GM19324 (cell line): ENCODE data around the gene SFRP2.

Experiments
- ATAC-seq: cut with Tn5 transposase; IDR thresholded peaks from one replicate; pipeline ENCODE4 v1.9.1; 2021; ENCODE audit warnings: mild to moderate bottlenecking, moderate library complexity; ENCODE audit not compliant: unreplicated experiment, low FRiP score

The SFRP2 gene, protein sequence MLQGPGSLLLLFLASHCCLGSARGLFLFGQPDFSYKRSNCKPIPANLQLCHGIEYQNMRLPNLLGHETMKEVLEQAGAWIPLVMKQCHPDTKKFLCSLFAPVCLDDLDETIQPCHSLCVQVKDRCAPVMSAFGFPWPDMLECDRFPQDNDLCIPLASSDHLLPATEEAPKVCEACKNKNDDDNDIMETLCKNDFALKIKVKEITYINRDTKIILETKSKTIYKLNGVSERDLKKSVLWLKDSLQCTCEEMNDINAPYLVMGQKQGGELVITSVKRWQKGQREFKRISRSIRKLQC

DNA sequence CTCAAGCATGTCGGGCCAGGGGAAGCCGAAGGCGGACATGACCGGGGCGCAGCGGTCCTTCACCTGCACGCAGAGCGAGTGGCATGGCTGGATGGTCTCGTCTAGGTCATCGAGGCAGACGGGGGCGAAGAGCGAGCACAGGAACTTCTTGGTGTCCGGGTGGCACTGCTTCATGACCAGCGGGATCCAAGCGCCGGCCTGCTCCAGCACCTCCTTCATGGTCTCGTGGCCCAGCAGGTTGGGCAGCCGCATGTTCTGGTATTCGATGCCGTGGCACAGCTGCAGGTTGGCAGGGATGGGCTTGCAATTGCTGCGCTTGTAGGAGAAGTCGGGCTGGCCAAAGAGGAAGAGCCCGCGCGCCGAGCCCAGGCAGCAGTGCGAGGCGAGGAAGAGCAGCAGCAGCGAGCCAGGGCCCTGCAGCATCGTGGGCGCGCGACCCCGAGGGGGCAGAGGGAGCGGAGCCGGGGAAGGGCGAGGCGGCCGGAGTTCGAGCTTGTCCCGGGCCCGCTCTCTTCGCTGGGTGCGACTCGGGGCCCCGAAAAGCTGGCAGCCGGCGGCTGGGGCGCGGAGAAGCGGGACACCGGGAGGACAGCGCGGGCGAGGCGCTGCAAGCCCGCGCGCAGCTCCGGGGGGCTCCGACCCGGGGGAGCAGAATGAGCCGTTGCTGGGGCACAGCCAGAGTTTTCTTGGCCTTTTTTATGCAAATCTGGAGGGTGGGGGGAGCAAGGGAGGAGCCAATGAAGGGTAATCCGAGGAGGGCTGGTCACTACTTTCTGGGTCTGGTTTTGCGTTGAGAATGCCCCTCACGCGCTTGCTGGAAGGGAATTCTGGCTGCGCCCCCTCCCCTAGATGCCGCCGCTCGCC lies at the start of gene SFRP2:
Gene SFRP2 (minus strand): TSS at position 671 of the 864 bp plus-strand sequence. CDS start 248 bp downstream, at position 423.
- no peak for ATAC-seq

- no peak for ATAC-seq
Measured at GRCh38 chr4:153838564-153838963, 49.7 kb upstream of the SFRP2 start.

DNA sequence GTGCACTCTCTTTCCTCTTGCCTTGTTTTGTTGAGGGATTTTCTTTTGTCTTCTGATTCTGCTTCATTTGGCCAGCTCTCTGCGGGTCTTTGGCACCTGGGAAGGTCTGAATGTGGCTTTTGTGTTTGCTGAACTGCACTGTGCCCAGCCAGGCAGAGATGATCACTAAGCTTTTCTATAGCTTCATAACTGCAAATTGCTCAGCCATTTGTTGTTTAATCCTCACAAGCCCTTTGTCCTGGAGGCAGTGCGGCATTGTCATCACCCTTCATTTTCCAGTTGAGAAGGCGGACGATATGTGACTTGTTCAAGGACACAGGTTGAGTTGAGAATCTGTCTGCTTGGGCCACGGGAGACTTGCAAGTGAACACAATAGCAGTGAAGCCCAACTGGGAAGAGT lies 46.0 kb upstream of the SFRP2 start:
- no peak for ATAC-seq

GRCh38 chr4:153832720-153833287 lies 43.9 kb upstream of the SFRP2 start:
- ATAC-seq, result no peak

DNA sequence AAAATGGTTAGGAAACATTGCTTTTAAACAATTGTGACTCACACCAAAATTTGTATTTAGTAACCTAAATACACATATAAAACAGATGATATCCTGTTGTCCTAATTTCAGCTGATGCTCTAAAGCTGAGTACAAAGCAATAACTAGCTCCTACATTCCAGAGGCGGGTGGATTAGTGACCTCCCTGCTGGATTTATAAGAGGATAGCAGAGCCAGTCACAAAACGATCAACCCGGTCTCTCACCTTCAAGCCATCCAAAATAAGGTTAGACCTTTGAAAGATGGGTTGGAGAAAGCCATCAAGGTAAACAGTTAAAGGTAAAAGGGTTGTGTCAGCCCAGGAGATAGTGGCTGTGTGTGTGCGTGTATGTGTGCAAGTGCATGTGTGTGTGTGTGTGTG lies 43.2 kb upstream of the SFRP2 start:
- ATAC-seq, result no peak

DNA sequence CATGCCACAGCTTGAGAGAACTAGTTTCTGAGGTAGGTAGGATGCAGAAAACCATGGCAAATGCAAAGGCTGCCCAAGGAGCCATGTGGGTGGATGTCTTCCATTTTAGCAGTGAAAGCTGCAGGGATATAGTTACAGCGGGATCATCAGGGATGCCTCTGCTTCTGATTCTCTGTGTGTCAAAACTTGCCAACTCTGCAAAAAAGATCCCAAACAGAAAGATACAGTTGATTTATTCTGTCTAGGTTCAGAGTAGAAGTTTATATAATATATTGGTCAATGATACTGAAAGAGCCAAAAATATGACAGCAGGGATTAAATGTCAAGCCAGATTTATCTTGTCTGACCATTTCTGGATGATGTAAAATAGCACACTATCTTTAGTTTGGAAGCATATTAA lies 42.4 kb upstream of the SFRP2 start:
- ATAC-seq, result no peak

GRCh38 chr4:153825691-153826090 lies 36.8 kb upstream of the SFRP2 start:
- no peak for ATAC-seq

- no peak for ATAC-seq
Measured at GRCh38 chr4:153825126-153825525, 36.2 kb upstream of the SFRP2 start.

- ATAC-seq, result no peak
Measured at GRCh38 chr4:153824501-153824900, 35.6 kb upstream of the SFRP2 start.

DNA sequence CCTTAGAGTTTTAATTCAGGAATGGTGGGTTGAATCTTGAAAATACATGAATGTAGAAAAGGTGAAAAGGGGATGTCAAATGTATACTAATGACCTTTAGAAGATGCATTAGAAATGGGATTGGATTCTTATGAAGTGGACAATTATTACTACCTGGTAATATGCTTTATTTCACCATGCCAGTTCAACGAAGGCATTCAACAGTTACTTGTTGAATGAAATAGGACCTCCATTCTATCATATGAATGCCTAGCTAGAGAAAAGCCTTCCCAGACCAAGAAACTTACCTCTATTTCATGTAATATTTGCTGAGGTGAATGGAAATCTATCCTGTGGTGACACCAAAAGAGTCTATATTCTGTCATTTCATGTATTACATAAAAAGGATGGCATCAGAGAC lies 34.6 kb upstream of the SFRP2 start:
- no peak for ATAC-seq

DNA sequence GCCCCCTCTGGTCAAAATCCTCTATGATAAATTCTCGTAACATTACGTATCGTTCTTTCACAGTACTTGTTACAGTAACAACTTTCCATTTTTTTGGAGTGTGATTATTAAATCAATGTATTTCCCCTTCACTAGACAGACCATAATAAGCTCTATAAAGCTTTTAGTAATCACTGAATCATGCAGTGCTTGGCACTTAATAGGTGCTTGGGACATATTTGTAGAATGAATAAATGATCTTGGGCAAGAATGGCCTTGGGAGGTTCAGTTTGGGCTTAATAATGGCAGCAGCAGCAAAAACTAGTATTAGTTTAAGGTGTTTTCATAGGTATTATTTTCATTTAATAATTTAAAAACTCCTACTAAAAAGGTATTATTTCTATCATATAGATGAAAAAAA lies 33.4 kb upstream of the SFRP2 start:
- no peak for ATAC-seq

DNA sequence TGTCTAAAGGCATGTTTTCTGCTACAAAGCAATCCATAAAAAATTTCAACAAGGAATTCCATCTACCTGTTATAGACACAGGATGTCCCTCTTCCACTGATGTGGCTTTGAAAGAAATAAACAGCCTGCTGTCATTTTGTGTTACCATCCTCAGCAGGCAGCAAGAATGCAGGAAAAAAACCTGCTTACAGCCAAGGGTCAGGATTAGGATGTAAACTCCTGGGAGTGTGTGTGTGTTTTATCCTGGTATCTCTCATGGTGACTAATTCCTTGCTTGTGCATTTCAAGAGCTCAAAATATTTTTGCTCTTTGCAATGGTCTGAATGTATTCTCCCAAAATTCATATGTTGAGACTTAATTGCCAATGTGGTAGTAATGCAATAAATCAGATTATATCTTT lies 28.6 kb upstream of the SFRP2 start:
- ATAC-seq, result no peak

DNA sequence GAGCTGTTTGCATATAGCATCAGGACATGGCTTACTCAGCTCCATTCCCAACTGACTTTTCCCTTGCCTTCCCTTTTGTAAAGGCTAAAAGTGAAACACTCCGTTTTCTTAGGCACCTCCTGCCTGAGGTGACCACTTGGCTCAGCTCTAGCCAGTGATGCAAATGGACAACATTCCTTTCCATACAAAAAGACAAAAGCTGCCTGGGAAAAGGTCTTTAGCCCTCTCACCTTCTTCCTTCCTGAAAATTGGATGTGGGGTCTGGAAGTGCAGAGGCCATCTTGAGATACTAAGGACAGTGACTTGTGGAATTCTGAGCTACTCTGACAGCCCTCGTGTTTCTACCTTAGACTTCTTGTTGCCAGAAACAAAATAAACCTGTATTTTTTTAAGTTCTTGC lies 27.7 kb upstream of the SFRP2 start:
- no peak for ATAC-seq

GRCh38 chr4:153814789-153815188 lies 25.9 kb upstream of the SFRP2 start:
- no peak for ATAC-seq

DNA sequence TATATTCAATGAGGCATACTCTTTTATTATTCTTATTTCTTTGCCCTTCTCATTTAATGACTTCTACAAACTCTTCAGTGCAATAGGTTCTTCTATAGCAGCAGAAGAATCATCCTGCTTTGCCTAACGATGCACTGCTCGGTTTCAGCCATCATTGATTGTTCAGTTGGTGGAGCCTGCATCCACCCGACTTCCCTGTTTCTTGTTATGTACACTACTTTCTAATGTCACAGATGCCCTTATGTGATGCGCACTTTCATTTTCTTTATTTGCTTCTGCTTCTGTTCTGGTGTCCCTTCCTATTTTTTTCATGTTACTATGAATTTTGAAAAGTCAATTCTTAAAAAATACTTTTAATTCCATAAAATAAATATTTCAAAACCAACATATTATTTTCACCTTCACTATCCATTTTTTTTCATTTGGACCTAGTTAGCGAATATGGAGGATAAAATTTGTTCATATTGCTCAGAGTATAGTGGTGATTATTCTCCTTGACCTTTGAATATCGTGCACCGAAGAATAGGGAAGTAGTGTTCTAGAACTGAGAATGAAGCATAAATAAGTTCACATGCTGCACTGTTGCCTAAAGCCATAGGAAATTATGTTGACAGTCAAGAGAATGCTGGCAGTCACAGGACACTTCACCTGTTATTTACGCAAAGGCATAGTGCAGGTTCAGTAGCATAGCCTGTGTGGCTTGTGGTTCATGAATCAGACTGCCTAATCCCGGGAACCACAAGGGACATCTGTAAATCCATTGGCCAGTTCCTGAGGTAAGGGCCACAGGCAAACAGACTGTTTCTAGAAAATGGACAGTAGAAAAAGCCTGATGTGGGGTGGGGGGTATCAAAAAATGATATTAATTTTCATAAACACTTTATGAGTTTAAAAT lies 21.3 kb upstream of the SFRP2 start:
- no peak for ATAC-seq

- ATAC-seq, result no peak
Measured at GRCh38 chr4:153809307-153809706, 20.4 kb upstream of the SFRP2 start.

DNA sequence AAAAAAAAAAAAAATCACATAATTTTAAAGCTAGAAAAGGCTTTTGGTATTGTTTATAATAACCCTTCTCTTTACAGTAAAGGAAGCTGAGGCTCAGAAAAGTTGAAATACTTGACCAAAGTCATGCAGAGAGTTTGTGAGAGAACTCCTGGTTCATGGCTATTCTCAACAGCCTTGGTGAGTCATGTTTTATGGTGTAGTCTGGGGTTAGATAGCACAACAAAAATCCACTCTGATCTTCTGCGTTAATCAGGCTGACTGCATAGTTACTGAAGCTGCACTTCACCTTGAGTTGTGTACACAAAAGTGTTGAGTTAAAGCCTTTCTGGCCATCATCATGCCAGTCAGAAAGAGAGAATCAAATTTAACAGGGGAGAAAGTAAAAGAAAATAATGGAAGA lies 19.3 kb upstream of the SFRP2 start:
- no peak for ATAC-seq

GRCh38 chr4:153806073-153806472 lies 17.2 kb upstream of the SFRP2 start:
- ATAC-seq, result no peak

- no peak for ATAC-seq
Measured at GRCh38 chr4:153804722-153805121, 15.8 kb upstream of the SFRP2 start.

DNA sequence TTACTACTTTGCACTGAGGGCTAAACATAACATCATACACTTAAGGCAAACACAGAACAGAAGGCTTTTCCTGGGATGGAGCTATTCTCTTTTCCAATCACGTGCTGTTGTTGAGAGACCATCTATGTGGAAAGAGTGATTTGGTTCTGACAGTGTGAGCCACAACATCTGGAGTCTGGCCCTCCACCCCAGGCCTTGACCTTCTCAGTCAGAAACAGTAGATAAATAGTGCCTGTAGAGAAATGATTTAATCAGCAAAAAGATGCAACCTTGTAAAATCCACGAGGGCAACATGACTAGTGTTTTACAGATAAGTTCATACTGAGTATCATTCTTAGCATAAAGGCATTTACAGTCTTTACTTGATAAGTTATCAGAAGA lies 10.8 kb upstream of the SFRP2 start:
- ATAC-seq, result no peak
